GM21825 (cell line): ENCODE measurements around the gene ZNF543.
"Not testable (repeated sequence)": the region's sequence is repeated elsewhere in the genome, so short reads cannot be mapped to it uniquely, and the experiment has no call there.

Source experiments
- ATAC-seq: cut with Tn5 transposase; IDR thresholded peaks from one replicate; pipeline ENCODE4 v1.9.1; 2021; ENCODE audit warnings: mild to moderate bottlenecking, moderate library complexity; ENCODE audit not compliant: unreplicated experiment

ZNF543 gene

GRCh38 chr19:57319869-57320179 is 448 bp upstream of the ZNF543 start:
- ATAC-seq = no peak

- ATAC-seq = no peak
These were observed 844 bp downstream of the ZNF543 start for GRCh38 chr19:57321116-57321515.

GRCh38 chr19:57321751-57322150 is 1.5 kb downstream of the ZNF543 start:
- no peak for ATAC-seq

- ATAC-seq = no peak
These were observed 4.7 kb downstream of the ZNF543 start for GRCh38 chr19:57324992-57325391.

- no peak for ATAC-seq
These were observed 7.7 kb downstream of the ZNF543 start for GRCh38 chr19:57327993-57328392.

- ATAC-seq = no peak
These were observed 13.9 kb downstream of the ZNF543 start for GRCh38 chr19:57334191-57334590.

- no peak for ATAC-seq
These were observed 18.6 kb downstream of the ZNF543 start for GRCh38 chr19:57338877-57339276.

- ATAC-seq = no peak
These were observed 22.3 kb downstream of the ZNF543 start for GRCh38 chr19:57342582-57342981.

GRCh38 chr19:57348136-57348535 is 27.9 kb downstream of the ZNF543 start:
- no peak for ATAC-seq

GRCh38 chr19:57350877-57351805 is 30.9 kb downstream of the ZNF543 start, which contains the start of gene ZNF304:
TSS of gene ZNF304 (plus strand) at chr19:57351271. CDS start at chr19:57351665, 394 bp downstream.
- peak; percentile 92 for ATAC-seq

GRCh38 chr19:57351867-57352266 is 31.6 kb downstream of the ZNF543 start:
- no peak for ATAC-seq

- no peak for ATAC-seq
These were observed 35.6 kb downstream of the ZNF543 start for GRCh38 chr19:57355916-57356315.

- no peak for ATAC-seq
These were observed 37.1 kb downstream of the ZNF543 start for GRCh38 chr19:57357406-57357805.

- ATAC-seq = no peak
These were observed 39.0 kb downstream of the ZNF543 start for GRCh38 chr19:57359300-57359699.

GRCh38 chr19:57362419-57362818 is 42.1 kb downstream of the ZNF543 start:
- ATAC-seq = no peak

- ATAC-seq = peak; percentile 91
These were observed 42.9 kb downstream of the ZNF543 start, which contains the start of the genes TRAPPC2B and ZNF547 for GRCh38 chr19:57362997-57363687. TSS of gene TRAPPC2B (plus strand) at chr19:57363551. CDS start at chr19:57364834, 1,283 bp downstream. TSS of gene ZNF547 (plus strand) at chr19:57363551. CDS start at chr19:57368556, 5,005 bp downstream.

- ATAC-seq = no peak
These were observed 43.5 kb downstream of the ZNF543 start for GRCh38 chr19:57363688-57364181.

- ATAC-seq = no peak
These were observed 46.5 kb downstream of the ZNF543 start for GRCh38 chr19:57366776-57367175.

GRCh38 chr19:57374179-57374578 is 53.9 kb downstream of the ZNF543 start:
- no peak for ATAC-seq

GRCh38 chr19:57374647-57375046 is 54.4 kb downstream of the ZNF543 start:
- ATAC-seq = not testable (repeated sequence)

- ATAC-seq = no peak
These were observed 55.9 kb downstream of the ZNF543 start for GRCh38 chr19:57376151-57376550.
